Measurements from ENCODE around the gene DMKN.
A peak's percentile ranks its signal among the peaks of the same experiment; 100 is the strongest.
"Not testable (repeated sequence)": the region's sequence is repeated elsewhere in the genome, so short reads cannot be mapped to it uniquely, and the experiment has no call there.

DMKN gene

GRCh38 chr19:35466259-35466658 is 47.2 kb downstream of the DMKN start:
- Histone ChIP-seq H3K36me3 (replicated peaks; ENCODE audit: low read depth, low read length) (no peaks in the 10 kb centered on the region), H2AFZ (ENCODE audit: low read depth, low read length) (no peak overlapping the region)
- TF ChIP-seq EZH2phosphoT487 (IDR thresholded peaks at IDR 0.05; ENCODE audit: low read depth) = no peak
- TF ChIP-seq, protein P1, sequence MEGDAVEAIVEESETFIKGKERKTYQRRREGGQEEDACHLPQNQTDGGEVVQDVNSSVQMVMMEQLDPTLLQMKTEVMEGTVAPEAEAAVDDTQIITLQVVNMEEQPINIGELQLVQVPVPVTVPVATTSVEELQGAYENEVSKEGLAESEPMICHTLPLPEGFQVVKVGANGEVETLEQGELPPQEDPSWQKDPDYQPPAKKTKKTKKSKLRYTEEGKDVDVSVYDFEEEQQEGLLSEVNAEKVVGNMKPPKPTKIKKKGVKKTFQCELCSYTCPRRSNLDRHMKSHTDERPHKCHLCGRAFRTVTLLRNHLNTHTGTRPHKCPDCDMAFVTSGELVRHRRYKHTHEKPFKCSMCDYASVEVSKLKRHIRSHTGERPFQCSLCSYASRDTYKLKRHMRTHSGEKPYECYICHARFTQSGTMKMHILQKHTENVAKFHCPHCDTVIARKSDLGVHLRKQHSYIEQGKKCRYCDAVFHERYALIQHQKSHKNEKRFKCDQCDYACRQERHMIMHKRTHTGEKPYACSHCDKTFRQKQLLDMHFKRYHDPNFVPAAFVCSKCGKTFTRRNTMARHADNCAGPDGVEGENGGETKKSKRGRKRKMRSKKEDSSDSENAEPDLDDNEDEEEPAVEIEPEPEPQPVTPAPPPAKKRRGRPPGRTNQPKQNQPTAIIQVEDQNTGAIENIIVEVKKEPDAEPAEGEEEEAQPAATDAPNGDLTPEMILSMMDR (IDR thresholded peaks at IDR 0.05; ENCODE audit: low read depth, low read length) = no peak

DNA sequence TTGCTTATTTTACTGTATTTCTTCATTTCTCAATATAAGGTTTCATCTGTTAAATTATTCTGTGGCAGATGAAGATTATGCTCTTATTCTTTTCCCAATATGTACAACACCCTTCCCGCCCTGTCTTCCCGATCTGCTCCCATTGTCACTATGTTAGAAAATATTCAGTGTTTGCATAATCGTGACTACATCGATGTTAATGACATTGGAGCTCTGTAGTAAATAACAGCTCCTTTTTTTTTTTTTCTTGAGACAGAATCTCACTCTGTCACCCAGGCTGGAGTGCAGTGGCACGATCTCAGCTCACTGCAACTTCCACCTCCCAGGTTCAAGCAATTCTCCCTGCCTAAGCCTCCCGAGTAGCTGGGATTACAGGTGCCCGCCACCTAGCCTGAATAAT is 50.5 kb downstream of the DMKN start:
- H3K9me3 ChIP-seq (ENCODE audit: insufficient read depth, low read length); H2AFZ ChIP-seq (ENCODE audit: low read depth, low read length); H3K36me3 ChIP-seq (replicated peaks; ENCODE audit: low read depth, low read length); H3K4me3 ChIP-seq (ENCODE audit: low read length); H3K9ac ChIP-seq (ENCODE audit: low read length); H3K79me2 ChIP-seq (ENCODE audit: low read length); H4K20me1 ChIP-seq (ENCODE audit: insufficient read depth, low read length): not testable (repeated sequence)
- H3K27me3 ChIP-seq (ENCODE audit: low read depth, low read length) = peaks cover 57% of the 10 kb centered on the region
- H3K4me1 ChIP-seq (ENCODE audit: low read length) = peaks cover 50% of the 10 kb centered on the region
- H3K27ac ChIP-seq (ENCODE audit: low read length) = peak overlapping the region; percentile 38
- peak overlapping the region; percentile 59 for H3K4me2 ChIP-seq (ENCODE audit: low read length)

More at GRCh38 chr19:35466259-35466658, 47.2 kb downstream of the DMKN start:
- Histone ChIP-seq H3K9me3 (ENCODE audit: insufficient read depth, low read length) (no peaks in the 10 kb centered on the region), H3K27ac (ENCODE audit: low read length) (no peak overlapping the region), H3K4me3 (ENCODE audit: low read length) (no peak overlapping the region), H3K79me2 (ENCODE audit: low read length) (no peaks in the 10 kb centered on the region), H4K20me1 (ENCODE audit: insufficient read depth, low read length) (no peaks in the 10 kb centered on the region), H3K9ac (ENCODE audit: low read length) (no peak overlapping the region), H3K27me3 (ENCODE audit: low read depth, low read length) (peaks cover 50% of the 10 kb centered on the region), H3K4me2 (ENCODE audit: low read length) (no peak overlapping the region), H3K4me1 (ENCODE audit: low read length) (peaks cover 23% of the 10 kb centered on the region)

DNA sequence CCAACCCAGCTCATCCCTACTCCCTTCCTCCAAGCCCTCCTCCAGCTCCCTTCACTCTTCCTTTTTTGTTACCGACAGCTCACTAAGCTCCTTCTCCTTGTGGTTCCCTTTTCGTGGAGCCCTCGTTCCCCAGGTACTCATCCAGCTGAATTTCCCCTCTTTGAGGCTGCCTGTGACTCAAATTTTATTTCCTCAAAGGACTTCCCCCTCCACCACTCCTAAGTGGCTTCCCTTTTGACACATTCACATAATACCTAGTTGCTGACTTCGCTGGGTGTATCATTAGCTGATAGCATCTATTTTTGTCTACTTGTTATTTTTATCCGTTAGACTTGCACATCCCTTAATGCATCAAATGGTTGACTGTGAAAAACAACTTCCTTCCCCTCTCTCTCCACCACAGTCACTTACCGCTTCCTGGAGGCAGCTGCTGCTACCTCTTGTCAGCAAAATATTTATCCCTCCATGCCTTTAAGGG is 50.9 kb downstream of the DMKN start:
- no peaks in the 10 kb centered on the region for H3K9me3 ChIP-seq (ENCODE audit: insufficient read depth, low read length)
- H3K9ac ChIP-seq (ENCODE audit: low read length) = no peak overlapping the region
- H3K27me3 ChIP-seq (ENCODE audit: low read depth, low read length) = peaks cover 57% of the 10 kb centered on the region
- H4K20me1 ChIP-seq (ENCODE audit: insufficient read depth, low read length) = no peaks in the 10 kb centered on the region
- peak overlapping the region; percentile 59 for H3K4me2 ChIP-seq (ENCODE audit: low read length)
- H3K79me2 ChIP-seq (ENCODE audit: low read length) = no peaks in the 10 kb centered on the region
- peaks cover 55% of the 10 kb centered on the region for H3K4me1 ChIP-seq (ENCODE audit: low read length)
- H2AFZ ChIP-seq (ENCODE audit: low read depth, low read length) = no peak overlapping the region
- TF ChIP-seq, protein P1 (IDR thresholded peaks at IDR 0.05; ENCODE audit: low read depth, low read length) = peak; percentile 28; the same call in 1 of the 2 replicates
- peak; percentile 53; the same call in 1 of the 2 replicates for TF ChIP-seq EZH2phosphoT487 (IDR thresholded peaks at IDR 0.05; ENCODE audit: low read depth)
- no peaks in the 10 kb centered on the region for H3K36me3 ChIP-seq (replicated peaks; ENCODE audit: low read depth, low read length)
- H3K4me3 ChIP-seq (ENCODE audit: low read length) = peak overlapping the region; percentile 20; the same call in 1 of the 2 replicates
- H3K27ac ChIP-seq (ENCODE audit: low read length) = peak overlapping the region; percentile 38

- H3K27me3 ChIP-seq (ENCODE audit: low read depth, low read length) = peaks cover 52% of the 10 kb centered on the region
- not testable (repeated sequence) for H3K9me3 ChIP-seq (ENCODE audit: insufficient read depth, low read length); H3K9ac ChIP-seq (ENCODE audit: low read length); H3K27ac ChIP-seq (ENCODE audit: low read length); H3K4me2 ChIP-seq (ENCODE audit: low read length); H3K79me2 ChIP-seq (ENCODE audit: low read length); H4K20me1 ChIP-seq (ENCODE audit: insufficient read depth, low read length); H2AFZ ChIP-seq (ENCODE audit: low read depth, low read length); H3K4me3 ChIP-seq (ENCODE audit: low read length); H3K36me3 ChIP-seq (replicated peaks; ENCODE audit: low read depth, low read length)
- peaks cover 62% of the 10 kb centered on the region for H3K4me1 ChIP-seq (ENCODE audit: low read length)
Observed at GRCh38 chr19:35461788-35462187, 51.7 kb downstream of the DMKN start.

DNA sequence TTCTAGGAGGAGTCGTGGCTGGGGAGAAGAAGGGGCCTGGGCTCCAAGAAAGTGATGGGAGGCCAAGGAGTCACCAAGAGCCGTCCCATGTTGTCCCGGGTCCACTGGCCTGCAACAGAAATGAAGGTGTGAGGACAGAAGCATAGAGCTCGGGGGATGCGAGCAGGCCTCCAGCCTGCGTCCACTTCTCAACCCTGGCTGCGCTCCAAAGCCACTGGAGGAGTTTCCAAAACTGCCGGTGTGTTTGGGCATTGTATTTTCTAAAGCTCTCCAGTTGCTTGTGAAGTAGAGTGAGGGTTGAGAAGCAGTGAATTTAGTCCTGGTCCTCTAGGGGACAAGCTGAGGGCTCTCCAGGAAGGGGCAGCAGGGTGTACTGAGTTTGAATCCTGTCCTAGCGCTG is 52.4 kb downstream of the DMKN start:
- peaks cover 66% of the 10 kb centered on the region for H3K4me1 ChIP-seq (ENCODE audit: low read length)
- no peaks in the 10 kb centered on the region for H3K9me3 ChIP-seq (ENCODE audit: insufficient read depth, low read length)
- no peak overlapping the region for H3K27ac ChIP-seq (ENCODE audit: low read length)
- H3K4me3 ChIP-seq (ENCODE audit: low read length) = no peak overlapping the region; the same call in 1 of the 2 replicates
- TF ChIP-seq, protein P1 (IDR thresholded peaks at IDR 0.05; ENCODE audit: low read depth, low read length) = no peak
- no peak for TF ChIP-seq EZH2phosphoT487 (IDR thresholded peaks at IDR 0.05; ENCODE audit: low read depth)
- H3K36me3 ChIP-seq (replicated peaks; ENCODE audit: low read depth, low read length) = no peaks in the 10 kb centered on the region
- no peaks in the 10 kb centered on the region for H3K79me2 ChIP-seq (ENCODE audit: low read length)
- no peak overlapping the region for H3K9ac ChIP-seq (ENCODE audit: low read length)
- H4K20me1 ChIP-seq (ENCODE audit: insufficient read depth, low read length) = no peaks in the 10 kb centered on the region
- peaks cover 50% of the 10 kb centered on the region for H3K27me3 ChIP-seq (ENCODE audit: low read depth, low read length)
- peak overlapping the region; percentile 49; the same call in 1 of the 2 replicates for H3K4me2 ChIP-seq (ENCODE audit: low read length)
- H2AFZ ChIP-seq (ENCODE audit: low read depth, low read length) = no peak overlapping the region

Measured in OCI-LY3 (cell line).